Fibroblast of lung (primary cell): ENCODE data around the gene PPP3R1.

Experiments
- EZH2 ChIP-seq: IDR thresholded peaks from 2 replicates; pipeline ENCODE4 v1.5.1; 2012; ENCODE audit warnings: low read length, control low read depth, mild to moderate bottlenecking; ENCODE audit errors: missing control alignments
- TF ChIP-seq, protein P1 (sequence below), 2 donors: IDR thresholded peaks in 1 of 2; conservative IDR thresholded peaks in 1 of 2; 1 replicate in 1 of 2; 2 replicates in 1 of 2; pipeline ENCODE4 v1.5.1; 2011 to 2012; ENCODE audit warnings: low read length in 2 of 2, control low read depth in 1 of 2, inconsistent platforms in 1 of 2, low read depth in 1 of 2, mild to moderate bottlenecking in 1 of 2

DNA sequence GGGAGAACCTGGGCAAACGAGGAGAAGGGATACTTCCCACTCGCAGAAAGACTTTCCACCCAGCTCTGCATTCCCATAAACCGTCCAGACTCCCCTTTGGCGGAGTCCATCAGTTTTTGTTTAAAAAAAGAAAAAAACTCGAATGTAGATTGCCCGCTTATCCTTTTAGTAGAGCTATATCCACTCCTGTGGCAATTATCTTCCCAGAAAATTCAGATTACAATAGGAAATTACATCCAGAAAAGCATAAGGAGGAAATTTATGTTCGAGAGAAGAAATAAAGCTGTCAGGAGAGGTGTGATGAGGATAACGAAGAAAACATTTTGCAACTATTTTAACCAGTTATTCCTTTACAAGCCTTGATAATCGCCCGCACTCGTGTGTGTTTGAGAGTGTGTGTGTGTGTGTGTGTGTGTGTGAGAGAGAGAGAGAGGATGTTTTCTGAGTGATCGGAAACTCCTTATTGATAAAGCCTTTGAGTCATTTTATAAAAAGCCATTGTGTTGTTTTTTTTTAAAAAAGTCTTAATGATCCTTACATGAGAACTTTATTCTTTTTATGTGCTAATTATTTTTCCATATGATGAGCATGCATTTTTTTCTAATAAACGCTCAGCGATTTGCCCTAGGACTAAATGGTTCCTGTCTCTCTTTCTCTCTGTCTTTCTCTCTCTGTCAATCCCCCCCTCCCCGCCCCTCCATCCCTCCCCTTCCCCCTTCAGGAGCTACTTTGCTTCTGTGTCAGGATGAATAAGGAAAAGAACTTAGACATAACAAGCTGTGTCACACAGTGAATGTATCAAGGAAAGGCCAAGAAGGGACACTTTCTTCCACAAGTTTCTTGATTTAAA lies 1.1 kb upstream of the PPP3R1 start:
- TF ChIP-seq, protein P1, sequence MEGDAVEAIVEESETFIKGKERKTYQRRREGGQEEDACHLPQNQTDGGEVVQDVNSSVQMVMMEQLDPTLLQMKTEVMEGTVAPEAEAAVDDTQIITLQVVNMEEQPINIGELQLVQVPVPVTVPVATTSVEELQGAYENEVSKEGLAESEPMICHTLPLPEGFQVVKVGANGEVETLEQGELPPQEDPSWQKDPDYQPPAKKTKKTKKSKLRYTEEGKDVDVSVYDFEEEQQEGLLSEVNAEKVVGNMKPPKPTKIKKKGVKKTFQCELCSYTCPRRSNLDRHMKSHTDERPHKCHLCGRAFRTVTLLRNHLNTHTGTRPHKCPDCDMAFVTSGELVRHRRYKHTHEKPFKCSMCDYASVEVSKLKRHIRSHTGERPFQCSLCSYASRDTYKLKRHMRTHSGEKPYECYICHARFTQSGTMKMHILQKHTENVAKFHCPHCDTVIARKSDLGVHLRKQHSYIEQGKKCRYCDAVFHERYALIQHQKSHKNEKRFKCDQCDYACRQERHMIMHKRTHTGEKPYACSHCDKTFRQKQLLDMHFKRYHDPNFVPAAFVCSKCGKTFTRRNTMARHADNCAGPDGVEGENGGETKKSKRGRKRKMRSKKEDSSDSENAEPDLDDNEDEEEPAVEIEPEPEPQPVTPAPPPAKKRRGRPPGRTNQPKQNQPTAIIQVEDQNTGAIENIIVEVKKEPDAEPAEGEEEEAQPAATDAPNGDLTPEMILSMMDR (conservative IDR thresholded peaks at IDR 0.05 in 1 of 2, IDR thresholded peaks at IDR 0.05 in 1 of 2; ENCODE audit: low read depth in 1 of 2, low read length in 2 of 2): no peak
- no peak for TF ChIP-seq EZH2
